Right lobe of liver (tissue), 4 donors: ENCODE results near the gene RASSF1.

ENCODE experiments used
- CTCF ChIP-seq, 4 donors: fragments of 200-600 bp in 3 of 4; fragments of 450-650 bp in 1 of 4; IDR thresholded peaks; one replicate each; pipeline versions ENCODE4 v1.5.1 to v1.8.0; 2016 to 2022; ENCODE audit warnings: antibody characterized with exemption in 4 of 4, mild to moderate bottlenecking in 2 of 4
- POLR2A ChIP-seq: fragments of 450-650 bp; IDR thresholded peaks from one replicate; pipeline ENCODE4 v1.6.1; 2017; ENCODE audit warnings: antibody characterized with exemption, mild to moderate bottlenecking
- donor health status: DM: no; HTN: no; CAD: no.
- donor health status: DM: no; HTN: no; CAD: no.
- donor health status: DM: no; HTN: yes; CAD: no.

GRCh38 chr3:50289130-50289529 lies 51.5 kb downstream of the RASSF1 start:
- TF ChIP-seq CTCF (IDR thresholded peaks at IDR 0.05) = no peak
- no peak for TF ChIP-seq POLR2A
